ENCODE results near the gene DMAC2L.

DNA sequence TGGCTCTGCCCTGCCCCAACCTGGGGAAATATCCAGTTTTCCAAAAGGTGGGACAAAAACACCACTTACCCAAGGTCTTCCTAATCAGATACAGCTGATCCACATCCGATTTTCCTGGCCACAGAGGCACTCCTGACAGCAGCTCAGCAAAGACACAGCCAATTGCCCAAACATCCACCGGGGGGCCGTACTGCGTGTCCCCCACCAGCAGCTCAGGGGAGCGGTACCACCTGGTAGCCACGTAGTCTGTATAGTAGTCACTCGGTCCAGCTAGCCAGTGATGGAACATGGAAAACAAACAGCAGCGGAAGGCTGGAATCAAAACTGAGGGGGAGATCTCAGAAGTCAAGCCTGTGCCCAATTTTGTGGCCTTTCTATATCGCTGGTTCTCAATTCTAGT is 28.8 kb downstream of the DMAC2L start:
- TF ChIP-seq, protein P1, sequence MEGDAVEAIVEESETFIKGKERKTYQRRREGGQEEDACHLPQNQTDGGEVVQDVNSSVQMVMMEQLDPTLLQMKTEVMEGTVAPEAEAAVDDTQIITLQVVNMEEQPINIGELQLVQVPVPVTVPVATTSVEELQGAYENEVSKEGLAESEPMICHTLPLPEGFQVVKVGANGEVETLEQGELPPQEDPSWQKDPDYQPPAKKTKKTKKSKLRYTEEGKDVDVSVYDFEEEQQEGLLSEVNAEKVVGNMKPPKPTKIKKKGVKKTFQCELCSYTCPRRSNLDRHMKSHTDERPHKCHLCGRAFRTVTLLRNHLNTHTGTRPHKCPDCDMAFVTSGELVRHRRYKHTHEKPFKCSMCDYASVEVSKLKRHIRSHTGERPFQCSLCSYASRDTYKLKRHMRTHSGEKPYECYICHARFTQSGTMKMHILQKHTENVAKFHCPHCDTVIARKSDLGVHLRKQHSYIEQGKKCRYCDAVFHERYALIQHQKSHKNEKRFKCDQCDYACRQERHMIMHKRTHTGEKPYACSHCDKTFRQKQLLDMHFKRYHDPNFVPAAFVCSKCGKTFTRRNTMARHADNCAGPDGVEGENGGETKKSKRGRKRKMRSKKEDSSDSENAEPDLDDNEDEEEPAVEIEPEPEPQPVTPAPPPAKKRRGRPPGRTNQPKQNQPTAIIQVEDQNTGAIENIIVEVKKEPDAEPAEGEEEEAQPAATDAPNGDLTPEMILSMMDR (IDR thresholded peaks at IDR 0.05), result peak; percentile 31
- TF ChIP-seq POLR2AphosphoS5 (IDR thresholded peaks at IDR 0.05; ENCODE audit: low read depth, low read length) (no peak), SIN3A (IDR thresholded peaks at IDR 0.05; ENCODE audit: borderline replicate concordance, insufficient read depth, low read depth, low read length) (no peak)
- TF ChIP-seq, protein P2, sequence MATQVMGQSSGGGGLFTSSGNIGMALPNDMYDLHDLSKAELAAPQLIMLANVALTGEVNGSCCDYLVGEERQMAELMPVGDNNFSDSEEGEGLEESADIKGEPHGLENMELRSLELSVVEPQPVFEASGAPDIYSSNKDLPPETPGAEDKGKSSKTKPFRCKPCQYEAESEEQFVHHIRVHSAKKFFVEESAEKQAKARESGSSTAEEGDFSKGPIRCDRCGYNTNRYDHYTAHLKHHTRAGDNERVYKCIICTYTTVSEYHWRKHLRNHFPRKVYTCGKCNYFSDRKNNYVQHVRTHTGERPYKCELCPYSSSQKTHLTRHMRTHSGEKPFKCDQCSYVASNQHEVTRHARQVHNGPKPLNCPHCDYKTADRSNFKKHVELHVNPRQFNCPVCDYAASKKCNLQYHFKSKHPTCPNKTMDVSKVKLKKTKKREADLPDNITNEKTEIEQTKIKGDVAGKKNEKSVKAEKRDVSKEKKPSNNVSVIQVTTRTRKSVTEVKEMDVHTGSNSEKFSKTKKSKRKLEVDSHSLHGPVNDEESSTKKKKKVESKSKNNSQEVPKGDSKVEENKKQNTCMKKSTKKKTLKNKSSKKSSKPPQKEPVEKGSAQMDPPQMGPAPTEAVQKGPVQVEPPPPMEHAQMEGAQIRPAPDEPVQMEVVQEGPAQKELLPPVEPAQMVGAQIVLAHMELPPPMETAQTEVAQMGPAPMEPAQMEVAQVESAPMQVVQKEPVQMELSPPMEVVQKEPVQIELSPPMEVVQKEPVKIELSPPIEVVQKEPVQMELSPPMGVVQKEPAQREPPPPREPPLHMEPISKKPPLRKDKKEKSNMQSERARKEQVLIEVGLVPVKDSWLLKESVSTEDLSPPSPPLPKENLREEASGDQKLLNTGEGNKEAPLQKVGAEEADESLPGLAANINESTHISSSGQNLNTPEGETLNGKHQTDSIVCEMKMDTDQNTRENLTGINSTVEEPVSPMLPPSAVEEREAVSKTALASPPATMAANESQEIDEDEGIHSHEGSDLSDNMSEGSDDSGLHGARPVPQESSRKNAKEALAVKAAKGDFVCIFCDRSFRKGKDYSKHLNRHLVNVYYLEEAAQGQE (IDR thresholded peaks at IDR 0.05; ENCODE audit: insufficient read depth in 1 of 2, low read depth in 2 of 2, low read length in 1 of 2), result no peak
